ENCODE results near the gene PCNX1. TPM values are rescaled to one million over a fixed set of nuclear protein-coding genes. Genes with fewer than 3 reads are reported as not detected.

Gene PCNX1
- total RNA-seq, 2 donors from 2014 or later, result 52.3 to 85.9 TPM

DNA sequence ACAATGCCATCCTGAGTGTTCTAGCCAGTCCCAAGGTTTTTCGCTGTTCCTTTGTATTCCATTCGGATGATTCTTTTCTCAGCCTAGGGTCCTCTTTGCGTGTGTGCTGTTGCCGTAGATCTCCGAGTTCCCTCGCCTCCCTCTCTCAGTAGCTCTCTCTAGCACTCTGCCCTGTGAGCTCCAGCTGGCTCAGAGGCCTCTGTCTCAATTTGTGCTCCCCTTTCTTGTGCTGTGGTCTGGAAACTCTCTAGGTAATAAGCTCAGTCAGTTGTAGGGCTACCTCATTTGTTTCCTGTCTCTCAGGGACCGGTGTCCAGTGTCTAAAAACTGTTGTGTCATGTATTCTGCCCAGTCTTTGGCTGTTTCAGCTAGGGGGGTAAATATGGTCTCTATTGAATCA is 179.3 kb downstream of the PCNX1 start:
- Histone ChIP-seq H3K36me3 (peaks cover 13% of the 10 kb centered on the region), H3K27me3 (replicated peaks; ENCODE audit: insufficient read depth) (no peaks in the 10 kb centered on the region), H3K4me1 (ENCODE audit: control insufficient read depth in 1 of 2, low read depth in 2 of 2) (peaks cover 0 to 8% of the 10 kb centered on the region in 2 donors), H3K9me3 (no peaks in the 10 kb centered on the region), H3K27ac (no peak overlapping the region), H3K4me3 (no peak overlapping the region)
- ATAC-seq (ENCODE audit: insufficient number of reproducible peaks, low FRiP score, low read depth) (no peak), DNase-seq (ENCODE audit: low spot score) (no peak)
- no peak for TF ChIP-seq CTCF (IDR thresholded peaks at IDR 0.05)

- peaks cover 0 to 8% of the 10 kb centered on the region in 2 donors for H3K4me1 ChIP-seq (ENCODE audit: control insufficient read depth in 1 of 2, low read depth in 2 of 2)
- no peaks in the 10 kb centered on the region for H3K27me3 ChIP-seq (replicated peaks; ENCODE audit: insufficient read depth)
- no peak for ATAC-seq (ENCODE audit: insufficient number of reproducible peaks, low FRiP score, low read depth)
- peaks cover 8% of the 10 kb centered on the region for H3K36me3 ChIP-seq
- H3K27ac ChIP-seq, result no peak overlapping the region
- no peak for DNase-seq (ENCODE audit: low spot score)
- H3K9me3 ChIP-seq, result no peaks in the 10 kb centered on the region
- no peak overlapping the region for H3K4me3 ChIP-seq
- TF ChIP-seq CTCF (IDR thresholded peaks at IDR 0.05), result no peak
Measured at GRCh38 chr14:71089971-71090370, 182.7 kb downstream of the PCNX1 start.

DNA sequence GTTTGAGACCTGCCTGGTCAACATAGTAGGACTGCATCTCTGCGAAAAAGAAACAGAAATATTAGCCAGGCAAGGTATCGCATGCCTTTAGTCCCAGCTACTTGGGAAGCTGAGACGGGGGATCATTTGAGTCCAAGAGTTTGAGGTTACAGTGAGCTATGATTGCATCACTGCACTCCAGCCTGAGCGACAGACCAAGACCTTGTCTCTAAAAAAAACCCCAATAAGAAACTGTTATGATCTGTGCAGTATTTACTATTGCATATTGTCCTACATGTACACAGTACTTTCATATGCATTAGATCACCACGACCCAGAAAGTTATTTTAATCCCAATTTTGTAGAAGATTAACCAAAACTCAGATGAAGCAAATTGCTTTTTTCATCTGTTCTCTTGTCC is 187.5 kb downstream of the PCNX1 start:
- no peak overlapping the region for H3K27ac ChIP-seq
- no peak for ATAC-seq (ENCODE audit: insufficient number of reproducible peaks, low FRiP score, low read depth)

GRCh38 chr14:71096947-71097346 is 189.7 kb downstream of the PCNX1 start:
- peaks cover 4% of the 10 kb centered on the region for H3K9me3 ChIP-seq
- H3K4me1 ChIP-seq (ENCODE audit: control insufficient read depth in 1 of 2, low read depth in 2 of 2), result no peaks in the 10 kb centered on the region
- no peaks in the 10 kb centered on the region for H3K27me3 ChIP-seq (replicated peaks; ENCODE audit: insufficient read depth)
- TF ChIP-seq CTCF (IDR thresholded peaks at IDR 0.05), result no peak
- peaks cover 1% of the 10 kb centered on the region for H3K36me3 ChIP-seq
- DNase-seq (ENCODE audit: low spot score) (no peak), ATAC-seq (ENCODE audit: insufficient number of reproducible peaks, low FRiP score, low read depth) (no peak)
- no peak overlapping the region for H3K4me3 ChIP-seq
- no peak overlapping the region for H3K27ac ChIP-seq

More for the DNA sequence above, 187.5 kb downstream of the PCNX1 start:
- Histone ChIP-seq H3K4me1 (ENCODE audit: control insufficient read depth in 1 of 2, low read depth in 2 of 2) (peaks cover 0 to 4% of the 10 kb centered on the region in 2 donors), H3K9me3 (peaks cover 4% of the 10 kb centered on the region), H3K27me3 (replicated peaks; ENCODE audit: insufficient read depth) (no peaks in the 10 kb centered on the region), H3K36me3 (no peaks in the 10 kb centered on the region), H3K4me3 (no peak overlapping the region)
- no peak for DNase-seq (ENCODE audit: low spot score)
- TF ChIP-seq CTCF (IDR thresholded peaks at IDR 0.05), result no peak

DNA sequence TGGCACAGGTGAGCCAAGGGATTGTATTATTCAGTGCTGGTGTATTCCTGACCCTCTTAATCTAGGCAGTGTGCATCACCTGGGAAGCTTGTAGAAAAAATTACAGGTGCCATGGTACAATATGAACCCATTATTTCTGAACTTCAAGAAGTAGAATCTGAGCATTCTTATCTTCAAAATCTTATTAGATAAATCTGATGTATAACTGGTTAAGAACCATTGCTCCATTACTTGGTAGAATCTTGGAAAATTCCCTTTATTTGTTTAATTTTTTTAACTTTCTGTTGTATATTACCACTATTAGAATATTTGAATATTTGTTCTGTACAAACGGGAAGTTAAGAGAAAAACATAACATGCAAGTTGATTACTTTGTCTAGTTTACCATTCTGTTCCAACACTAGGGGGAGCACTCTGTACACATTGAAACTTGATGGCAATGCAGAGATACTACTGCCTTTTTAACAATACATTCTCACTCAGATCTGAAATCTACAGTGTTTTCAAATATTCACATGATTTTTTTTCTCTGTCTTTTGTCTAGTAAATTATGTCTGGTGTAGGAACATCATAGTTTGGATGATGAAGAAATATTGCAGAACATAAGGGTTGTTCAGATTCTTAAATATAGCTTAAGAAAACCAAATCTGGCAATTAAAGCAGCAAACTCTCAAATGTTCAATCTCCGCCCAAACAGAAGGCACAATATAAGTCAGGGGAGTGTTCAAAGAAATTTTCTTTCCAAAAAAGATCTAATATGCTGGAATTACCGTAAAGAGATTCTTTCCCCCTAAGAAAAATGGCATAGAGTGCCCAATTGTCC is 196.6 kb downstream of the PCNX1 start:
- Histone ChIP-seq H3K27ac (no peak overlapping the region), H3K4me3 (no peak overlapping the region), H3K27me3 (replicated peaks; ENCODE audit: insufficient read depth) (no peaks in the 10 kb centered on the region), H3K4me1 (ENCODE audit: control insufficient read depth in 1 of 2, low read depth in 2 of 2) (no peaks in the 10 kb centered on the region), H3K9me3 (no peaks in the 10 kb centered on the region), H3K36me3 (peaks cover 22% of the 10 kb centered on the region)
- ATAC-seq (ENCODE audit: insufficient number of reproducible peaks, low FRiP score, low read depth) (no peak), DNase-seq (ENCODE audit: low spot score) (no peak)
- peak; percentile 62 for TF ChIP-seq CTCF (IDR thresholded peaks at IDR 0.05)
